GM21737 (cell line): Measurements from ENCODE around the gene COX19.
"Not testable (repeated sequence)": the region's sequence is repeated elsewhere in the genome, so short reads cannot be mapped to it uniquely, and the experiment has no call there.

ENCODE experiments used
- ATAC-seq: cut with Tn5 transposase; IDR thresholded peaks from one replicate; pipeline ENCODE4 v1.9.1; 2021; ENCODE audit warnings: mild to moderate bottlenecking, moderate library complexity; ENCODE audit not compliant: unreplicated experiment

Gene COX19

DNA sequence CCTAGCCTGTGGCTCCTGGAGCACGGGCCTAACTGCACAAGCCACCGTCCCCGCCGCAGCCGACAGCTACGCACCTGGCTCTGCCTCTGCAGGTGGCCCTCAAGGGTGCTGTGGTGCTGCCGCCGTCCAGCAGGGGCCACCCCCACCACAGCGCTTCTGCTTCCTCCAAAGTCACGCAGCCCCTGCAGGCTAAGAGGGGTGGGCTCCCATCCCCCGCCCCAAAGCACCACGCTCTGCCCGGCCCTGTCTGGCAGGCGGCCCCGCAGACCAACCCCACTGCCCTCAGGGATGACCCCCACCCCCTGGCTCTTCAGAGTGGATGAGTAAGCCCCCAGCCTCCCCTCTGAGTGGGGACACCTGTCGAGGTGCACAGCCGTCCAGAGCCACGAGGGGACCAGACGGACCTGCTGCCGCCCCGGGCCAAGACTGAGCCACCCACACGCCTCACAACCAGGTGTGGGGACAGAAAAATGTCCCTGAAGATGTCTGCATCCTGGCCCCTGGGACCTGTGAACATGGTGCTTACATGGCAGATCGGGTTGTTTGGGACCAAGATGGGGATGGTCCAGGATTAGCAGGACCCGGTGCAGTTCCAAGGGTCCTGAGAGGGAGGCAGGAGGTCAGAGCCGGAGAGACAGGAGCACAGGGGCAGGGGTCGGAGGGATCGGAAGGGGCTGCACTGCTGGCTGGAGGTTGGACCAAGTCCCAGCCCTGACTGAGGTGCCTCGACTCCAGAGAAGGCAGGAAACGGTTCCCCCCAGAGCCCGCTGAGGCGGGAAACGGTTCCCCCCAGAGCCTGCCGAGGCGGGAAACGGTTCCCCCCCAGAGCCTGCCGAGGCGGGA lies 11.9 kb downstream of the COX19 start:
- no peak for ATAC-seq

DNA sequence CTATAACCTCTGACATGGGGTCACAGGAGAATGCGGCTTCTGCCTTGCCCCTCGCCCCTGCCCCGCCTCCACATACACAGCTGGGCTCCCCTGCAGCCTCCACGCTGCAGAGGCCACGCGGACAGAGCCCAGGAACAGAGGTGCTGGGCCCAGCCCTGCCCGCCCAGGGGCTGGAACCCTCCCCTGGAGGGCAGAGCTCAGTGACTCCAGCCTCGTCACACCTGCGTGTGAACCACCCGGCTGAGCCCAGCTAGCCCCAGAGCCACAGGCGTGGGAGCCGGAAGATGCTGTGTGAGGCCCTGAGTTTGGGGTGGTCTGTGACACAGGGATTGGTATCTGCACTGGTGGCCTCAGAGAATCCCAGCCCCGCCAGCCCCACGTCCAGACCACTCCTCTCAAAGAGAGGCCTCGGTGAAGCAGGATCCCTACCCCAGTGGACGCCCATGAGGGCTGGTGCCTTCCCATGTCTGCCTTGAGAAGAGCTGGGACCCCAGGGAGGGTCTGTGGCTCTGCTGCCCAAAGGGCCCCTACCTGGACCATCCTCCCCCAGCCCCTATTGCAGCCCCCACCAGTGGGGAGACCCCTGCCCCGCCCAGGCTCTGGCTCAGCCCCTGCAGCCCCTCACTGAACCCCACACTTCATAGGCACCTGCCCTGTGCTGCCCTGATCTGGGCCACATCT lies 12.8 kb downstream of the COX19 start:
- ATAC-seq: no peak

DNA sequence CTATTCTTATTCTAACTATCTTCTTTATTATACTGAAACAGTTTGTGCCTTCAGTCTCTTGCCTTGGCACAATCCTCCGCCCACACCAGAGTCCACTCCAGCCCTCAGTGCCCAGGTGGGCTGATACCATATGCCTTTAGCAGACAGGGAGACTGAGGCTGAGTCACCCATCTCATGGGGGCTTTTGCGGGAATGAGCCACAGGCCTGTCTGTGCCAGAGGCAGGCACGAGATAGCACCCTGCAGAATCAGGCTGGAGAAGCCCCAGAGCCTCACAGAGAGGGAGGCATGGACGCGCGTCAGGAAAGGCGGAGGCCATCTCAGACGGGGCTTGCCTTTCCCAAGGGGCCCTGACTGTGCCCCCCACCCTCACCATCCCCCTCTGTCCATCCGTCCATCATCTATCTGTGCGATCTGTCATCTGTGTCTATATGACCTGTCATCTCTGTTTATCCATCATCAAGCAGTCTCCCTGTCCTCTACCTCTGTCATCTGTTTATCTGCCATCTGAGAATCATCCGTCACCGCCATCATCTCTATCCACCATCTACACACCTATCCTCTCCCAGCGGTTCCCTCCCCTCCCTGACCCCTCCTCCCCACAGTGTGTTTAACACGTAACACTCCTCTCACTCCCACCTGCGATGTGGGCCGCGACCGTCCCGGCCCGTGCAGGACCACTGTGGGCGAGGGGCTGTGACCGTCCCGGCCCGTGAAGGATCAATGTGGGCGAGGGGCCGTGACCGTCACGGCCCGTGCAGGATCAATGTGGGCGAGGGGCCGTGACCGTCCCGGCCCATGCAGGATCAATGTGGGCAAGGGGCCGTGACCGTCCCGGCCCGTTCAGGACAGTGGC lies 13.6 kb downstream of the COX19 start:
- ATAC-seq: no peak

DNA sequence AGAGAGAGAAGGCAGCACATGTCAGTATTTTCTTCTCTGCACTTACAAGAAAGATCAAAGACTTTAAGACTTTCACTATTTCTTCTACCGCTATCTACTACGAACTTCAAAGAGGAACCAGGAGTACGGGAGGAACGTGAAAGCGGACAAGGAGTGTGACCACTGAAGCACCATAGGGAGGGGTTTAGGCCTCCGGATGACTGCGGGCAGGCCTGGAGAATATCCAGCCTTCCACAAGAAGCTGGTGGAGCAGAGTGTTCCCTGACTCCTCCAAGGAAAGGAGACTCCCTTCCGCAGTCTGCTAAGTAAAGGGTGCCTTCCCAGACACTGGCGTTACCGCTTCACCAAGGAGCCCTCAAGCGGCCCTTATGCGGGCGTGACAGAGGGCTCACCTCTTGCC lies 14.4 kb downstream of the COX19 start:
- ATAC-seq: not testable (repeated sequence)

DNA sequence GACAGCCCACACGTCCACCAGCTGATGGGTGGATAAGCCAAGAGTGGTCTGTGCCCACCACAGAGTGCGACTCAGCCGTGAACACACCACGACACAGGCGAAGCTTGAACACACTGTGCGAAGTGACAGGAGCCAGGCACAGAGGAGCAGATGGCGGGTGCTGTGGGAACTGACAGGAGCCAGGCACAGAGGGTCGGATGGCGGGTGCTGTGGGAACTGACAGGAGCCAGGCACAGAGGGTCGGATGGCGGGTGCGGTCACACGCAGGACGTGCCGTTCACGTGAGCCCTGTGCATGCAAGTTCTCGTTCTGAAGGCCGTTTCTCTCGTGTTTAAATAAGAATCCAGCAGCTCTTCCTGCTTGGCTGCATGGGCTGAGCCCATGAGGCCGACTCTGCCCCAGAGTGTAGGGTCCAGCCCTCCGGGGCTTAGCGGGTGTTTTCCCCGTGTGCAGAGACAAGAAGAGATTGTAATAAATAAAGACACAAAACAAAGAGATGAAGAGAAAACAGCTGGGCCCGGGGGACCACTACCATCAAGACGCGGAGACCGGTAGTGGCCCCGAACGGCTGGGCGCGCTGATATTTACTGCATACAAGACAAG lies 15.0 kb downstream of the COX19 start:
- ATAC-seq: no peak

DNA sequence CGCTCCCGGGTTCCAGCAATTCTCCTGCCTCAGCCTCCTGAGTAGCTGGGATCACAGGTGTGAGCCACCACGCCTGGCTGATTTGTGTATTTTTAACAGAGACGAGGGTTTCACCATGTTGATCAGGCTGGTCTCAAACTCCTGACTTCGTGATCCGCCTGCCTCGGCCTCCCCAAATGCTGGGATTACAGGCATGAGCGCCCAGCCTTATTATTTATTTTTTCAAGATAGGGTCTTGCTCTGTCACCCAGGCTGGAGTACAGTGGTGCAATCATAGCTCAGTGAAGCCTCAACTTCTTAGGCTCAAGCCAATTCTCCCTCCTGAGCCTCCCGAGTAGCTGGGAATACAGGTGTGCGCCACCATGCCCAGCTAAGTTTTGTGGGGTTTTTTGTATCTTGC lies 15.6 kb downstream of the COX19 start:
- not testable (repeated sequence) for ATAC-seq

DNA sequence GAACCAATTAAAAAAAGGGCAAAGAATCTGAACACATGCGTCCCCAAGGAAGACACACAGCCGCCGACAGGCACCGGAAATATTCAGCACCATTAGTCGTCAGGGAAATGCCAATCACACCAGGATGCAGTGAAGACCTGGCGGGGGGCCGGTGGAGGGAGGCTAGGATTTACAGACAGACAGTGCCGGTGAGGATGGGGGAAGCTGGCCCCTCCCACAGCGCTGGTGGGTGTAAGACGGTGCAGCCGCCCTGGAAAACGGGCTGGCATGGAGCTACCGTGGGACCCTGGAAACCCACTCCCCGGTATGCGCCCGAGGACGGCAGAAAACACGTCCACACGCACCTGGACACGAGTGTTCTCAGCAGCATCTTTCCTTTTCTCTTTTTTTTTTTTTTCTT lies 16.1 kb downstream of the COX19 start:
- no peak for ATAC-seq

DNA sequence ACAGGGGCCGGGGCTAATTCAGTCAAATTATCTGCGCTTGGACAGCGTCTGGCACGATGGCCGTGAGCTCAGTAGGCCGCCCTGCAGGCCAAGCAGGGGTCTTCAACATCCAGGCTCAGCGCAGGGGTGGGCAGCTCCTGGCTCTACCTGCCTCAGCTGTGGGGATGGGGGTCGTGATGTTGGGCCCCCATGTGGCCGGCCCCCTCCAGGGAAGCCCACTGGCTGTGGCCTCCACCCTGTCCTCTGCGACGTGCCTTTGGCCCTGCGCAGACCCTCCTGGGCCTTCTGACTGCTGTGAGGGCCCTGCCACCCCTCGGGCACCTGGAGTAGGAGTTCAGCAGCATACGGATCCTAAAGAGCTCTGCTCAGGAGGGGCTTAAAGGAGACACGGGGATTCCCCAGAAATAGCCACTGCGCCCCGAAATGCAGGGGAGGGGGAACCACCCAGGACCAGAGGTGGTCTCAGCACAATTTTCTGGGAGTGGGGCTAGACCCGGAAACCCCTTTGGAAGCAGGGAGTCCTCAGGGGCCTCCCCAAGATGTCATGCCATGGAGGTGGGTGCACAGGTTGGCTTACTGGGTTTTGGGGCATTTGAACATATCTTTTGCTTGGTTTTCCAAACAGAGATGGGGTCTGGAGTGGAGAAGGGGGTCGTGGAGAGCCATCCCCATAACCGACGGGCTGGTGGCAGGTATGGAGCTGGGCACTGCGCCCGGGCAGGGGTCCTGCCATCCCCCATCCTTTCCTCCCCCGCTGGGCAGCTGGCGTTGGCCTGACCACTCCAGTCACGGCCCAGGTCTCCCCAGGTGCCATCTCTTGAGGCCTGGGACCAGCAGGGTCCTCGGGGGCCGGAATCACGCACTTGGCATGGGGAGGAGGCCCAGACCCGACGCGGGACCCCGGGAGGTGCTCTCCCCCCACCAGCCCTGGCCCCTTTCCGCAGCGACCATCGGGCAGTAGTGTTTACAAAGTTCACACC lies 16.8 kb downstream of the COX19 start:
- ATAC-seq: no peak

DNA sequence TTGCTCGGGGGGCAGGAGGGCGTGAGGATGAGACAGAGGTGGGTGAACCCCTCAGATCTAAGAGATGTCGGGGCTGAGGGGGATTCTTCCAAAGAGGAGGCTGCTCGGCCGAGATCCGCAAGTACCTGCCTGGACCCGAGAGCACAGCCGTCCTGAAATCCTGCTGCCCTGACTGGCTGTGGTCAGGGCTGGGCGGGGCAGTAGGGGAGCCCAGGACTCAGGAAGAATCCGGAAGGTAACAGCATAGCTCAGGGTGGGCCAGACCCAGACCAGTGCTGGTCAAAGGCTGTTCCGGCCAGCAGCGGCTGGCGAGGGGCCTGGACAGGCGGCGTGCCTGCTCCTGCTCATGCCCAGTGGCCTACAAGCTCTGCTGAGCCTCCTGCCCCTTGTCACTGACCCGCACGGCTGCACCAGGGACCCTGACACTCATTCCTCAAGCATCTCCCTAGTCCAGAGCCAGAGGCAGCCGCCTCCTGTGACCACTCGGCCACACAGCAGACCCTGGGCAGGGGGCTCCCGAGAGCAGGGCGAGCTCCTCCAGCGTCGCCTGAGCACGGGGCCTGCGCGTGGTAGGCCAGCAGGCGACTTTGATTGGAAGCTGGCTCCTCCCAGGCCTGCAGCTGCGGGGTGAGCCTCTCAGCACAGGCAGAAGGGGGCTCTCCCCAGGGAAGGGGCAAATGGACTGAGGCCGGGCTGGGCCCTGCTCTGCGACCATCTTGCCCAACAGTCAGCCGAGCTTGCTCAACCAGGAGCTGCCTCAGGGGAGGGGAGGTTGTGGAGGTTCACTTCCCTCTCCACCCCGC lies 17.7 kb downstream of the COX19 start:
- ATAC-seq: no peak

DNA sequence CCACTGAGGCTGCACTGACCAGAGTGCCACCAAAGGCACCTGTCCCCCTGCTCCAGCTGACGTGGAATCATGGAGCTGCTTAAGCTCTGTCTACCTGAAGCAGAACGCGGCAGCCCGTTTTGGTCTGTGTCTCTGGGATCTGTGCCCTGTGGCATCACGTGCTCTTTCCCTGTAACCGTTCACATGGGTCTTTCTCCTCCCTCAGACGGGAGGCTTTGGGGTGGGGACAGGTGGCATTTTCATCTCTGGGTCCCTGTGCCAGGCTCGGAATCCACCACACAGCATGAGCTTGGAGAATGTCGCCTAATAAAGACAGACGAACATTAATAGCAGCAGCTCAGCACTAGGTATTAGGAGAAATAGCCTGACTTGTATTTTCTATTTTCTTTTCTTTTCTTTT lies 19.3 kb downstream of the COX19 start:
- ATAC-seq: no peak

DNA sequence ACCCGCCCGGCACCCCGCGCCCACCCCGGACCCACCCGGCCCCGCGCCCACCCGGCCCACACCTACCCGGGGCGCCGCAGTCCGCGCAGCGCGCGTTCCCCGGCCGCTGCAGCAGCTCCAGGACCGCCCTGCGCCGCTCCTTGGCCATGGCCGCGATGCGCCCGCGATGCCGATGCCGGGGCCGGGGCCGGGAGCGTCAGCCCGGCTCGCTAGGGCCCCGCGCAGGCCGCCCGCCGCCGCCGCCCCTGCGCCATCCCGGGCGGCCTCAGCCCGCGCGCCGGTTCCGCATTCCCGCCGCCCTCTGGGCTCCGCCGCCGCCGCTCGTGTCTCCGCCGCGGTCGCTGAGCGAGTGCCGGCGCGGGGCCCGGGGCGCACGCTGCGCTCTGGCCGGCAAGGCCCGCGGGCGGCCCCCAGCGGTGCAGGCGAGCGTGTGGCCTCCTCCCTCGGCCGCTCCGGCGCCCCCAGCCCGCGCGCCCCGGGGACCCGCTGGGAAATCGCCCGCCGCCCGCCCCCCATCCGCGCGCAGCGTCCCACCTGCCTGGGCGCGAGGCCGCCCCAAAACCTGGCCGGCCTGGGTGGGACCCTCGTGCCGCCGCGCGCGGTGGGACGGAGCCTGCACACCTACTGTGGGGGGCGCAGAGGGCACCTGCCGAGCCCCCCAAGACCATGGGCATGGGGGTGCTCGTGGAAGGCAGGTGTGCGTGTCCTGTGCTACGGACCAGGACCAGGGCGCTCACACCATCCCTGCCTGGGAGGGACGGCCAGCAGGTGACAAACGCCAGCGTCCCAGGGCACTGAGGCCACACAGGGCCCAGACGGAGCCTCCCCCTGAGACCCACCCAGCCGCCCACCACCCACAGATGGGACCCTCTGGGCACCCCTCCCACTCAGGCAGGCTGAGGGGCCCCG lies 20.8 kb downstream of the COX19 start, which contains the start of gene ADAP1:
Gene ADAP1 (minus strand): TSS at position 351 of the 909 bp plus-strand sequence. CDS start 203 bp downstream, at position 148.
- ATAC-seq: peak; percentile 49

DNA sequence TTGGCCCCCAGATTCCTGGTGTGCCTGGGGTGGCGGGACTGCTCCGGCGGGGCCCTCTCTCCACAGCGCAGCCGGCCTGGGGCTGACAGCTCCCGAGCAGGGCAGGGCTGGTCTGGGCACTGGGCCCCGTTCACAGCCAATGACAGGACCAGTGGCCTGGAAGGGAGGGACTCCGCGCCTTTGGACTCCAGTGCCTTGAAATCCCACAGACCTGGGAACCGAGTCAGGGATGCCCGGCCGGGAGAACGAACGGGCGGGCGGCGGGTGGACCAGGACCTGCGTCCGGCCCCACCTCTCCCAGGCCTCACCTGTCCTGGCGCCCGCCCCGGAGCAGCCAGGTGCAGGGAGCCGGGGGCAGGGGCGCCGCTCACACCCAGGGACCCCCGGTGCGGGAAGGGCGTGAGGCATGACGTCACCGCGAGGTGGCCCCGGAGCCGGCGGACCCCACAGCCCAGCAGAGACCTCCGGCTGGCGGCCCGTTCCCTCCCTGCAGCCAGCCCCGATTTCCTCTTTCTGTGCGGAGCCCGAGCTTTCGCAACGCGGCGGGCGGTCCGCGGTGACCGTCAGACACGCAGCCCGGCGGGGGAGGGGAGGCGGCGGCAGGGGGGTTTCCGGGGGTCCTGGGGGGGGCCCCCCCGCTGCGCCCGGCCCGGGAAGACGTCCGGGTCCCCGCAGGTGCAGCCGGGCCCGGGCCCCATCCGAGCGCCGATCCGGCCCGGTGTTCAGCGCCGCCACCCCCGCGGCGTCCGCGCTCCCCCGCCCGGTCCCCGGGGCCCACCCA lies 21.6 kb downstream of the COX19 start:
- peak; percentile 17 for ATAC-seq

DNA sequence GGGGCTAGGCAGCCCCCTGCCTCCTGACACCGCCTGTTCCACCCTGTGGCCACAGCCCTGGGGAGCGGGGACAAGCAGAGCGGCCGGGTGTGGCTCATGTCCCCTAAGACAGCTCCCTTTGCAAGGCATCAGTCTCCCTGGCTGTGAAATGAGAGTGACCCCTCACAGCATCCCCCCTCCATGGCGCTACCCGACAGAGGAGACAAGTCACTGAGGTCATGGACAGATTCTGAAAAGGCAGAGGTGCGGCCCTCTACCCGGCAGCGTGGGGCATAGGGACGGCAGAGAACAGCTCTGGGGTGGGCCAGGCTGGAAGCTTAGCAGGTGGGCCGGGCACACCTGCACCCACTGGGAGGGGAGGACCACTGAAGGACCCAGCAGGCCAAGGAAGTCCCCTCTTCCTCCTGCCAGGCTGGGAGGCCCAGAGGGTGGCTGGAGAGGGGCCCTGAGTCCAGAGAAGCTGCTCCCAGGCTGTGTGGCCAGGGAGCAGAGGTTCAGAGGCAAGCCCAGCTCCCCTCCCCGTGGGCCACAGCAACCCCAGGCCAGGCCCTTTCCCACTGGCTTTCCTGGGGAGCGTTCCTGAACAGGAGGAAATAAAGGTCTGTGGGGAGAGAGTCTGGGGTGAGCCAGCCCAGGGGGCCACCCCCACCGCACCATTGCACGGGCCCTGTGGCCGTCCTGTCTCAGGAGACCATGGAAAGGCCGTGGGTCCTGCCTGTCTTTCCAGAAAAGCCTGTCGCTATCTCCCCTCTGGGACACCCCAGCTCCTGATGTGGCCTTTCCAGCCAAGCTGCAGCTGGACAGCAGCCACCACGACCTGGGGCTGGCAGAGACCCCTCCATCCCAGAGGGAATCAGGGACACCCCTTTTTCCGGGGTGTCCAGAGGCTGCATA lies 22.6 kb downstream of the COX19 start:
- ATAC-seq: no peak

DNA sequence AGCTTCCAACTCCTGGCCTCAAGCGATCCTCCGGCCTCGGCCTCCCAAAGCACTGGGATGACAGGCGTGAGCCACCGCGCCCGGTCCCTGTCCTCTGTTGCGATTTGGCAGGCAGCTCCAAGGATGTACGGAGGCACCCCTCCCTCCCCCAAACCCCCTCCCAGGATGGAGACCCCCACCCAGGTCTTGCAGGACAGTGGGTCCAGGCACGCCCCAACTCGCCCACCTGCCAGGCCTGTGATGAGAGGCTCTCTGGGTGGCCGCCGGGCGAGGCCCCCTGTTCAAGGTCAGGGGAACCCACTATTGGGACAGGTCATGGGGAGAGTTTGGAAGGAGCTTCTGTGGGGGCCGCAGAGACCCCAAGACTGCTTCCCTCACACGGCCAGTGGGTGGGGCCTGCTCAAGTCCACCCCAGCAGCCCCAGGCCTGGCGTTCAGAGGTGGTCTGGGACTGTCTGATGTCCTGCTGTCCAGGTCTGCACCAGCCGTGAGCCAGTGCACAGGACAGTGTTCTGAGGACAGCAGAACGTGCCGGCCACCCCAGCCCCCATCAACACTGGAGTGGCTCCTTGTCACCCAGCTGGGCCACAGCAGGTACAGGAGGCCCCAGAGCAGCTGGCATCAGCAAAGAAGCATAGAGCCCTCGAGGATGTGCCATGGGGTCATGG lies 23.3 kb downstream of the COX19 start:
- ATAC-seq: no peak
